Measurements from ENCODE around the gene AAK1. TPM values are rescaled to one million over a fixed set of nuclear protein-coding genes. Genes with fewer than 3 reads are reported as not detected.
A peak's percentile ranks its signal among the peaks of the same experiment; 100 is the strongest.

The AAK1 gene
- polyA plus RNA-seq, 3 donors = 9.8 to 18.9 (median 10.8) TPM

- H3K36me3 Mint-ChIP-seq = peaks cover 61 to 76% of the 10 kb centered on the region in 2 donors
- Histone ChIP-seq H3K79me2 (ENCODE audit: insufficient read depth, low read length) (no peaks in the 10 kb centered on the region), H4K20me1 (ENCODE audit: insufficient read depth, low read length) (no peaks in the 10 kb centered on the region), H3K4me1 (ENCODE audit: control insufficient read depth in 1 of 2, insufficient read depth in 2 of 2, low read length in 2 of 2) (no peaks in the 10 kb centered on the region), H3K9me3 (replicated peaks in 1 of 2; ENCODE audit: control insufficient read depth in 1 of 2, insufficient read depth in 1 of 2, low read length in 2 of 2) (no peaks in the 10 kb centered on the region), H3K27ac (ENCODE audit: low read depth in 1 of 2, low read length in 2 of 2) (no peak overlapping the region), H3K9ac (ENCODE audit: insufficient read depth, low read length, poor library complexity, severe bottlenecking) (no peak overlapping the region), H3K4me3 (replicated peaks in 1 of 3; ENCODE audit: low read depth in 2 of 3, low read length in 3 of 3) (no peak overlapping the region), H3K36me3 (replicated peaks in 1 of 2; ENCODE audit: control insufficient read depth in 1 of 2, insufficient read depth in 2 of 2, low read length in 2 of 2) (peaks cover 31 to 87% of the 10 kb centered on the region in 2 donors), H3K4me2 (replicated peaks; ENCODE audit: extremely low read depth, low read length, poor library complexity, severe bottlenecking) (no peak overlapping the region), H2AFZ (ENCODE audit: insufficient read depth, low read depth, low read length, poor library complexity, severe bottlenecking) (no peak overlapping the region), H3K27me3 (ENCODE audit: control insufficient read depth in 2 of 2, insufficient read depth in 2 of 2, low read length in 2 of 2) (no peaks in the 10 kb centered on the region)
- no peak for DNase-seq
- intact Hi-C loops (cut with micrococcal nuclease) = no loop called here
- WGBS (ENCODE audit: insufficient coverage) = 100% methylated on average over 2 of the region's 4 CpGs
- peaks cover 10% of the 10 kb centered on the region for H3K4me1 Mint-ChIP-seq
- H3K9me3 Mint-ChIP-seq = no peaks in the 10 kb centered on the region
- peaks cover 0 to 2% (median 0%) of the 10 kb centered on the region in 3 donors for H3K27me3 Mint-ChIP-seq (ENCODE audit: low read depth in 3 of 3)
- TF ChIP-seq CTCF (IDR thresholded peaks at IDR 0.05) = no peak
- H3K27ac Mint-ChIP-seq = no peak overlapping the region
- no peak overlapping the region for H3K4me3 Mint-ChIP-seq
These were observed 151.7 kb downstream of the AAK1 start for GRCh38 chr2:69491864-69492263.

GRCh38 chr2:69490486-69490885 lies 153.1 kb downstream of the AAK1 start:
- Histone ChIP-seq H3K36me3 (replicated peaks in 1 of 2; ENCODE audit: control insufficient read depth in 1 of 2, insufficient read depth in 2 of 2, low read length in 2 of 2) (peaks cover 31 to 81% of the 10 kb centered on the region in 2 donors), H3K9ac (ENCODE audit: insufficient read depth, low read length, poor library complexity, severe bottlenecking) (no peak overlapping the region), H3K4me3 (replicated peaks in 1 of 3; ENCODE audit: low read depth in 2 of 3, low read length in 3 of 3) (no peak overlapping the region), H3K4me1 (ENCODE audit: control insufficient read depth in 1 of 2, insufficient read depth in 2 of 2, low read length in 2 of 2) (no peaks in the 10 kb centered on the region), H3K27me3 (ENCODE audit: control insufficient read depth in 2 of 2, insufficient read depth in 2 of 2, low read length in 2 of 2) (no peaks in the 10 kb centered on the region), H2AFZ (ENCODE audit: insufficient read depth, low read depth, low read length, poor library complexity, severe bottlenecking) (no peak overlapping the region), H3K9me3 (replicated peaks in 1 of 2; ENCODE audit: control insufficient read depth in 1 of 2, insufficient read depth in 1 of 2, low read length in 2 of 2) (no peaks in the 10 kb centered on the region), H3K4me2 (replicated peaks; ENCODE audit: extremely low read depth, low read length, poor library complexity, severe bottlenecking) (no peak overlapping the region), H3K79me2 (ENCODE audit: insufficient read depth, low read length) (no peaks in the 10 kb centered on the region), H3K27ac (ENCODE audit: low read depth in 1 of 2, low read length in 2 of 2) (no peak overlapping the region), H4K20me1 (ENCODE audit: insufficient read depth, low read length) (no peaks in the 10 kb centered on the region)
- H3K27me3 Mint-ChIP-seq (ENCODE audit: low read depth in 3 of 3) = peaks cover 0 to 2% (median 0%) of the 10 kb centered on the region in 3 donors
- WGBS (ENCODE audit: insufficient coverage) = 100% methylated on average over 1 of the region's 1 CpG
- intact Hi-C loops (cut with micrococcal nuclease) = no loop called here
- no peaks in the 10 kb centered on the region for H3K9me3 Mint-ChIP-seq
- TF ChIP-seq CTCF (IDR thresholded peaks at IDR 0.05) = no peak
- H3K4me1 Mint-ChIP-seq = peaks cover 10% of the 10 kb centered on the region
- H3K36me3 Mint-ChIP-seq = peaks cover 62 to 76% of the 10 kb centered on the region in 2 donors
- peak overlapping the region in 2 of 7 donors; percentile 31 to 44 for H3K27ac Mint-ChIP-seq
- no peak for DNase-seq
- no peak overlapping the region for H3K4me3 Mint-ChIP-seq

Measured in CD14-positive monocyte (primary cell).